ENCODE measurements around the gene KCTD18.

The KCTD18 gene

GRCh38 chr2:200453853-200454534, 55.9 kb downstream of the KCTD18 start:
- no peak for DNase-seq

- DNase-seq: no peak
These were observed 56.6 kb downstream of the KCTD18 start for GRCh38 chr2:200453142-200453852.

- no peak for DNase-seq
These were observed 57.5 kb downstream of the KCTD18 start for GRCh38 chr2:200452377-200452776.

- no peak for DNase-seq
These were observed 58.4 kb downstream of the KCTD18 start for GRCh38 chr2:200451511-200451910.

- DNase-seq: no peak
These were observed 59.6 kb downstream of the KCTD18 start for GRCh38 chr2:200450288-200450687.

GRCh38 chr2:200449149-200449548, 60.7 kb downstream of the KCTD18 start:
- no peak for DNase-seq

- no peak for DNase-seq
These were observed 61.4 kb downstream of the KCTD18 start for GRCh38 chr2:200448455-200448854.

- no peak for DNase-seq
These were observed 62.6 kb downstream of the KCTD18 start for GRCh38 chr2:200447139-200447855.

- DNase-seq: no peak
These were observed 63.3 kb downstream of the KCTD18 start for GRCh38 chr2:200446612-200447011.

- no peak for DNase-seq
These were observed 64.6 kb downstream of the KCTD18 start for GRCh38 chr2:200445284-200445683.

GRCh38 chr2:200444530-200444929, 65.3 kb downstream of the KCTD18 start:
- DNase-seq: no peak

GRCh38 chr2:200443916-200444315, 66.0 kb downstream of the KCTD18 start:
- DNase-seq: no peak

GRCh38 chr2:200443376-200443775, 66.5 kb downstream of the KCTD18 start:
- no peak for DNase-seq

- no peak for DNase-seq
These were observed 67.4 kb downstream of the KCTD18 start for GRCh38 chr2:200442471-200442870.

GRCh38 chr2:200439981-200440380, 69.9 kb downstream of the KCTD18 start:
- no peak for DNase-seq

Data from 8988T (cell line).